G401.6 (cell line): ENCODE measurements around the gene KCNQ1OT1.

Experiments
- FAIRE-seq: peaks from 2 replicates; lab custom pipeline; 2012; peaks lifted over from hg19 to GRCh38; lab: Jason Lieb, UNC

Gene KCNQ1OT1

DNA sequence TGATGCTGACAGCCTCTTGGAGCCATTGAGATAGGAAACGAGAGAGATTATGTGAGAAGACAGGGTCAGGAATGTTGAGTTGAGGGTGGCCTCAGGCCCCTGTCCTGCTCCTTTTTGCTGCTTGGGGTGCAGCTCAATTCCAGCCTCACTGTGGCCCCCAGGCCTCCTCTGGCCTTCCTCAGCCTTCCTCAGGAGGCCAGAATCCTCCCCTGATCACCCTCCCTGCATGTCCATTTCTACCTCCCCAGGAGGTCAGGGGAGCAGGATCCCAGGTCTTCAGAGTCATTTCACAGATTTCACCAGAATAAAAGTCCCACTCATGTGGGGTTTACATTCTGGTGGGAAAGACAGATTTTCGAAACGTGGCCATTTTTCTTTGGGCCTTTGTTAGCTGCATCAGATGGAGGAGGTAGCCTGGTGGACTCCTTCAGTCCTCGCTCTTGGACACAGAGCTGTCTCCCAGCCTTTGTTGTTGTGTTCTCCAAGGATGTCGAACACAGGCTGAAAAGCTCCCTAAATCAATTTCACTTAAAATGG, 2.2 kb upstream of the KCNQ1OT1 start:
- no peak for FAIRE-seq

DNA sequence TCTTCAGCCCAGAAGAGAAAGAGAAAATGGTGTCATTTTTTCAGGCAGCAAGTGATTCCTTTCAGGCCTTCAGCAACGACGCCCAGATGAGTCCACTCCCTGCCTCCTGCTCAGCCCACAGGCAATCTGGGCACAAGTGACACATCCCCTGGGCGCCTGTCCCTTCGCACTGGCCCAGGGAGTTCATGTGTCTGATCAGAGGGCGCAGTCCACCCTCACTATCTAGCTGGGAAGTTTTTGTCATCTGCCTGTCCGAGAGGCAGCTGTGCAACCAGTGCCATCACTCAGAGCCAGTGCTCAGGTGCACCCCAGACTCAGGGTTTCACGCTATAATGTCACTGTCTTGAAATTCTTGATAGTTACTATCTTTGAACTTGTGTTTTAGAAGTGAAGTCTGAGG, 1.4 kb upstream of the KCNQ1OT1 start:
- FAIRE-seq = no peak

DNA sequence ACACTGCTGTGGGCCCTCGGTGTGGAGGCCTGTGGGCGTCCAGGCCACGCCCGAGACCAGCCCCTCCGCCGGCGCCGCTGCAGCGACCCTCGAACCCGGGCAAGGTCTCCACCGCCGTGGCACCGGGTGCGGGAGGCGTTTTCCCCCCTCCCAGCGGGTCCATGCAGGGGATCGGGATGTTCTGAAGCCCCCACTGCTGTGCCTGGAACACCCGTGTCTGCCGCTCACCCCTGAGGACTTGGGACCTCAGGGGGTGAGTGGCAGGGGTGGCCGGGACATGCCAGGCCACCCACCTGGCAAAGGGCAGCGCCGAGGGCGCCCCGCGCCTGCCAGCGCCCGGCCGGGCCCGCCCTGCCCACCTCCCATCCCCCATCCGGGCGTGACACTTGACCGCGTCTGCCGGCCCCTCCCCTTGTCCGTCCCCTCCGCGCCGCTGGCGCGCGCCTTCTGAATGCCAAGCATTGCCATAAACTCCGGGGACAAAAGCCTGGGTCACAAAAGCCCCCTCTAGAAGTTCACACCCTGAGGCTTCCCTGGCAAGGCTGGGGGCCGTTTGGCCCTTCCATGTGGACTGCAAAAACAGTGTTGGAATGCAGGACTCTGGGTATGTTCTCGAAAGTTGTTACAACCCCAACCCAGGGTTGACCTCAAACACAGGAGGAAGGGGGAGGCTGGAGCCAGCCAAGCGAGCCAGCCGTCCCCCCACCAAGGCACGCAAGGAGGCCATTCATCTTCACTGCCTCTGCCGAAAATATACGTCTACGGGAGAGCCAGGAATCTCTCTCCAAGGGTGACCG, 819 bp upstream of the KCNQ1OT1 start:
- no peak for FAIRE-seq

DNA sequence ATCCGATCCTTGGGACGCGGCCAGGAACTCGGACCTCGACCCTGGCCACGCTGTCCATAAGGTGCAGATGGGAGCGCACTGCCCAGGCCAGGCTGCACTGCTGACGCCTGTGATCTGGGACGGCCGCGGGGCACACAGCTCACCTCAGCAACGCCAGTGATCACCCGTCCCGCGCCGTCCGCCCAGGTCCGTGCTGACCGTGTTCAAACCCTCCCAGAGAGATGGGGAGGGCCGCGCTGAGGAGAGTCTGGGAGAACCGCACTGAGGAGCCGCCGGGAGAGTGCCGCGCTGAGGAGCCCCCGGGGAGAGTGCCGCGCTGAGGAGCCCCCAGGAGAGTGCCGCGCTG, 636 bp downstream of the KCNQ1OT1 start:
- FAIRE-seq = no peak

DNA sequence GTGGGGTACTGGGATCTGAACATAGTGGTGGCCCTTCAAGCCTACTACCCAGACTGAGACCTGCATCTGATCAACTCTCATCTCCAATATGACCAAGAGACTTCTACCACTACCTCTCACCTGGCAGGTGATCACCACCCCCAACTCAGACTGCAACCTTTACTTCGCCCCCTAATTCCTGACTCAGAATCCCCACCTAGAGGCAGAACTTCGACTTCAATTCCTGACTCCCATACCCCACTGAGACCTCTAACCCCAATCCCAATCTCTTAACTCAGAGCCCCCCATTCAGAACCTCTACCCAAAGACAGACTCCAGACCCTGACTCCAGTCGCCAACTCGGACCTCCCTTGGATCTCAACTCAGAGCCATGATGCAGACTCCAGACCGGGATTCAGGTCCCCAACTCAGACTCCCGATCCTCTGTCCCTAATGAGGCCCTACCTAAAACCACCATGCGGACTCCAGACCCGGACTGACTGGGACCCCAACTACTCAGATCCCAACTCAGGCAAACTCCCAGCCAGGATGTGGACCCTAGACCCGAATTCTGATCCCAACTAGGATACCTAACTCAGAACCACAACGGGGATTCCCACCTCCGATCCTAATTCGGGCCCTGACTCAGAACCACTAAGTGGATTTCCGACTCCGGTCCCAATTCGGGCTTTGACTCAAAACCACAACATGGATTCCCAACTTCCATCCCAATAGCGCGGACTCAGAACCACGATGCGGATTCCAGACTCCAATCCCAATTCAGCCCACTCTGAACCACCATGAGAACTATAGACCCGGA, 1.2 kb downstream of the KCNQ1OT1 start:
- no peak for FAIRE-seq

DNA sequence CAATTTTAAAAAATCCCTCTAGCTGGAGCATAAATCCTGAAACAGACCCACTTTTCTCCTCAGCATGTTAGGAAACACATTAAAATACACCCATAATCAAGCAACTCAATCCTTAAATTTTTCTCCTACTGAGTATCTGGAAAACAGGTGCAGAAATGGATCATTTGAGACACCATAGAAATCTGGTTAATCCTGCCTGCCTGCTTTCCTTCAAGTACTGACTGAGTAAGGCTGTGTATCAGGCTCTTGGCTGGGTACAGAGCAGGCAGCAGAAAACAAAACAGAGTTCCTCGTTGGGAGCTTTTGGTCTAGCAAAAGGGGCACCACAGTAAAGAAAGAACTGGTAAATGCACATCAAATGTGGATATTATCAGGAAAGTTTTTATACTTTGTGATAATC, 1.9 kb downstream of the KCNQ1OT1 start:
- FAIRE-seq = no peak

DNA sequence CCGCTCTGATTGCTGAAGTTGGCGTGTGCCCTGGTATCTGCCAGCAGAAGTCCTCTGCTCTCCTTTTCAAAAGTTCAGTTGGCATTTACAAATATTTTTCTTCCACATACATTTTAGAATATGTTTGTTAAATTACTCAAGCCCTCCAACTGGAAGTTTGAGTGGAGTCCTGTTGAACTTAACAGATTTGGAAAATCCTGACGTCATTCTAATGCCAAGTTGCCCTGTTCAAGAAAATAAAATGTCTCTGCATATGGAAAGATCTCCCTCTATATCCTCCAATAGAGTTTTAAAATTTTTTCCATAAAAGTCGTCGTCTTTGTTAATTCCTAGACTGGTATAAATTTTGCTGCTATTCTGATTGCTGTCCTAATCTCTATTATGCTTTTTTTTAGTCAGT, 3.3 kb downstream of the KCNQ1OT1 start:
- no peak for FAIRE-seq

DNA sequence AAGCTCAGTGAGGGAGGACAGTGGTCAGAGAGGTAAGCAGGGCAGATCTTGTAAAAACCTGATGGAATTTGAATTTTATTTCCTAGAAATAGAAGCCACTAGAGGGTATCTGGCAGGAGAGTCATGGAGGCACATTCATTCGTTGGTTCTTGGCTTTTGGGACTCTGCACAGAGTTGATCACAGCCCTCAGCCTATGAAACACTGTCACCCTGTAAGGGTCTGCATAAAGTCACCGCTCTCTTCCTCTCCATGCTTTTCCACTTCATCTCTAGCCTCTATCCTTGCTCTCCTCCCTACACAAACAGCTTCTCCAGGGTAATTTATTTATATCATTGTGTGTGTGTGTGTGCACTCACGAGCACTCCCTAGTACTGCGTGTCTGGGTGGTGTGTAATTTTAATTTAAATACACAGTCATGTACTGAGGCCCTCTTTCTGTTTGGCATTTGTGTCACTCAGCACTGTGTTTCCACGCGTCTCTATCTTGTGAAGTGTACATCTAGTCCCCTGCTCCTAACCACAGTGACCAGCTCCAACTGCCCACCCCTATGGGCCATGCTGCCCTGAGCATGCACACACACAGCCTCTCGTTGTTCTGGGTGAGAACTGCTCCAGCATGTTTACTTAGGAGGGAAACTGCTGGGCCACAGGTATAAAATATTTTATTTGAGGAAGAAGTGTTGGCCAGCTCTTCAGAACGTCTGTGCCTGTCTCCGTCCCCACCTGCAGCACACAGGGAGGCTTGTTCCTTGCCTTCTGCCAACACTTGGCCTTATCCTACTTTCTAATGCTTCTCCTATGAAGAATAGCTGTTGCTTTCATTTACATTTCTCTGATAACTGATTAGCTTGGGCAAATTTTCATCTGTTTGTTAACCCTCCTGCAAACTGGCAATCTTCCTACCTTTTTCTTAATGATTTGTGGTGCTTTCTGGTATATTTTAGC, 4.5 kb downstream of the KCNQ1OT1 start:
- FAIRE-seq = no peak

DNA sequence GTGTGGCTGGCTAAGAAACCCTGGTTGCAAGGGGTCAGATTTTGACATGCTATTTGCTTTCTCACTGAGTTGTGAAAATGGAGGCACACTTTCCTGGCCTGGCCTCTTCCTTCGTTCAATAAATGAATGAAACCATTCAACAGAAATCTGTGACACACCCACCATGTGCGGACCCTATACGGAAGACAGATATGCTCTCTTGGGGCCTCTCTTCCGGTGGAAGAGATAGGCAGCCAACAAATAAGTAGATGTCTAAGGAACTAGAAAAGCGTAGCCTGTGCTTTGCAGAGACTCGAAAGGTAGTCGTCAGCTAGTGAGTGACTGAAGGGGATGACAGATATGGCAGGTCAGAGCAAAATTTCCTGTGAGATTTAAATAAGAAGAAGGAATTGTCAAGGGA, 5.3 kb downstream of the KCNQ1OT1 start:
- no peak for FAIRE-seq

DNA sequence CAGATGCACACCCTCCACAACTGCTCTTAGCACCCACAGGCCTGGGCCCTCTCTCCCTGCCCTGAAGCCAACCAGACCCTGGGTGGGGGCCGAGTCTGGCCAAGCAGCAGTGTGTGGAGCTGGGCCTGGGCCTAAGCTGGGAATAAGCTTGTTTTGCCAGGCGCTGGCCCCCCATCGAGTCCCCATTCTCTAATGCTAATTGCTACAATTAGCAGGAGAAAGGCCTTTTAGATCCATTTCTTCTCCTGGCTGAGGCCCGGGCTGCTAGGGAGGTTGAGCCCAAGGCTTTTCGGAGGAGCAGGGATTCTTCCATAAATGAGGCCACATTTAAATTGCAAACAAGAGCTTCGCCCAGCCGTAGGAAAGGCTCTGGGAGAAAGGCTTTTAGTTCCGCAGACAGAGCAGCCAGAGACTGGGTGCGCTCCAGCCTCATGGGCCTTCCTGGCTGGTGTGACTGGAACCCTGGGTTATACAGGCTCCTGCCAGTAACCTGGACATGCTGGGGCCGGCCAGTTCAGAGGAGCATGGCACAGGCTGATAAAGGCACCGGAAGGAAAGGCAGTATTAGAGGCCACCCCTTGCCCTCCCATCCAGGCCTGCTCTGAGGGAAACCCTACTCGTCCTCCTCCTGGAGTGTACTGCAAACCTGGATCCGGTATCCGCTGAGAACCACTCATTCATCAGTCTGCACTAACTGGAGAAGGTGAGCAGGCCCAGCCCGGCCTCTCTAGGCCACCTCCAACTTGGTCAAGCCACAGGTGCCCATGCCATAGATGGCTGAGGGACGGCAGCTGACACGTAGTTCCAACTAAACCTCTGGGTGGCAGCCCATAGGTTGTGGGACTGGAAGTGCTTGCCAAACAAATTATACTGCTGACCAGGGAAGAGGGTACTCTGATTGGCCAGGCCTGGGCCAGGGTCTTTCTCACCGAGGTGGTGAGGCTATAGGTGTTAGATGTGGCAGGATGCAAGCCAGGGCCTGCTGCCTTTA, 6.2 kb downstream of the KCNQ1OT1 start:
- no peak for FAIRE-seq

DNA sequence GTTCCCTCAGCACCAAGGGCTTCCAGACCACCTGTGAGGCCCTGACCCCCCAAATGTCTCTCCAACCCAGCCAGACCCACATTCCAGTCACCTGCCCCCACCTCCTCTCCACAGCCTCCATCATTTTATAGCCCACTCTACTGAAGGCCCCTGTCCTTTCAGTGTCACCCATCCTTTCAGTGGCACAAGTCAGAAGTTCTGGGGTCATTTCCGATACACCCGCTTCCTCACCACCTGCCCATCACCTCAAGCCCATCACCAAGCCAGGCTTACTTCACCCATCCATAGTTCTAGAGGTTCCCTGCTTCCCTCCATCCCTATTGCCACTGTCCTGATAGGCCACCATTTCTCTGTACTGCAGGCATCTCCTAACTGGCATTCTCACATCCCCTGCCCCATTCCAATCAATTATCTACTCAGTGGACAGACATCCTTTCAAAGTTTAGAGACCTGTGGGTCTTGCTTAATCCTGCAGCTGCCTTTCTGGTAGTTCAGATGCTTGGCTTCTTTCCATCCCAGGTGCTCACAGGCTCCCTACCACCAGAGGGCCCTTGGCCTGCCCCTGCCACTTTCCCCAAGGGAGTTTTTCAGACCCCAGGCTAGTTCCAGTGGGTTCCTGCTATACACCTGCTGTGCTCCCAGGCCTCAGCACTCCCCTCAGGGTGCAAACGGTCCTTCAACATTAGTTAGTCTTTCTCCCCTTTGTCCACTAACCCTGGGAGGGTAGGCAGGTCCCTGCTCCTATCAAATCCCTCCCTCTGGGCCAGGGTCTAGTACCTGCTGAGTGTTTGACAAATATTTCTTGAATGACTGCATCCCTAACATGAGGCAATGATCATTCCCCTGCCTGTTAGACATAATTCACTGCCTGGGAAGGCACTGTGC, 7.6 kb downstream of the KCNQ1OT1 start:
- no peak for FAIRE-seq

DNA sequence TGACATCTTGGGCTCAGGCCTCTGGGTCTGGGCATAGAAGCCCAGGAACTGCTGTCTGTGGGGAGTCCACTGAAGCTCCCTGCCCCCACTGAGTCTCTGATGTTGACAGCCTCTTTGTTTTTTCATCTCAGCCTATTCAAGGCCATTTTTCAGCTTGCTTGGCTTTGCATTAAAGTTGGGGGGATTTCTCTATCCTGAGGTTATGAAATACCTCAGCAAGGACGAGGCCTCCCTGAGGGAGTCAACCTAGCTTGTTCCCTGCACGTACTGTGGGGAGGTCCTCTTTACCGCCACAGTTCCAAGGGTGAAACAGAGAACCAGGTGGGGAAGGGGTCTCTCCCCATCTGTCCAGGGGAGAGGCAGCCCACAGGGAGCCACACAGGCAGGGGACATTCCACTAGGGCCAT, 8.4 kb downstream of the KCNQ1OT1 start:
- FAIRE-seq = no peak

DNA sequence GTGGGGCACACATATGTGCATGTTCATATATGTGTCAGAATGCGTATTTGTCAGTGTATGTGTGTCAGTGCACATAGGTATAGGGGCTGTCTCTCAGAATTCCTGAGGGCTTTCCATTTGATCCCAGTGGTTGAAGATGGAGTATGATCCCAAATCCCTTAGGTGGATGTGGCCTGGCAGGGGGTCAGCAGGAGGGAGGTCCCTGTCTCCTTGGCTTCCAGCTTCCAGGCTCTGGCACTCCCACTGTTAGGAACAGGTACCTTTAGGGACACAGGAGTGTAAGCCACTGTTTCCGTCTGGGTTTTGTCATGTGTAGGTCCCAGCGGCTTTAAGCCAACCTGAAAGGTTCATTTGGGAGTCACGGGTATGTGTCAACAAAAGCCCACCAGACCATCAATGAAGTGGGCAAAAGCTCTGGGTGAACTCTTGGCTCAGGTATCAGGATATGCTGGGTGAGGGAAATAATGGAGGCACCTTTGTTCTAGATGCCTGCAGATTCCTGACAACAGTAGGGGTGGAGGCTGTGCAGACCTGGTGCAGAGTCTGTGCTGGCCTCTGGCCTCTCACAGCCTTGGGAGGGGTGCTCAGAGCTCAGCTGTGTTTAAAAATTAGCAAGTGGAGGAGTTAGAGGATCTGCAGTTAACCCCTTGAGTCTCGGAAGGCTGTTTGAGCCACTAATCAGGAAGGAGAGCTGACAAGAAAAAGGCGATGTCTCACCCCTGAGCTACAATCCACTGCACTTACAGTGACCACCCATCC, 9.0 kb downstream of the KCNQ1OT1 start:
- FAIRE-seq = no peak

DNA sequence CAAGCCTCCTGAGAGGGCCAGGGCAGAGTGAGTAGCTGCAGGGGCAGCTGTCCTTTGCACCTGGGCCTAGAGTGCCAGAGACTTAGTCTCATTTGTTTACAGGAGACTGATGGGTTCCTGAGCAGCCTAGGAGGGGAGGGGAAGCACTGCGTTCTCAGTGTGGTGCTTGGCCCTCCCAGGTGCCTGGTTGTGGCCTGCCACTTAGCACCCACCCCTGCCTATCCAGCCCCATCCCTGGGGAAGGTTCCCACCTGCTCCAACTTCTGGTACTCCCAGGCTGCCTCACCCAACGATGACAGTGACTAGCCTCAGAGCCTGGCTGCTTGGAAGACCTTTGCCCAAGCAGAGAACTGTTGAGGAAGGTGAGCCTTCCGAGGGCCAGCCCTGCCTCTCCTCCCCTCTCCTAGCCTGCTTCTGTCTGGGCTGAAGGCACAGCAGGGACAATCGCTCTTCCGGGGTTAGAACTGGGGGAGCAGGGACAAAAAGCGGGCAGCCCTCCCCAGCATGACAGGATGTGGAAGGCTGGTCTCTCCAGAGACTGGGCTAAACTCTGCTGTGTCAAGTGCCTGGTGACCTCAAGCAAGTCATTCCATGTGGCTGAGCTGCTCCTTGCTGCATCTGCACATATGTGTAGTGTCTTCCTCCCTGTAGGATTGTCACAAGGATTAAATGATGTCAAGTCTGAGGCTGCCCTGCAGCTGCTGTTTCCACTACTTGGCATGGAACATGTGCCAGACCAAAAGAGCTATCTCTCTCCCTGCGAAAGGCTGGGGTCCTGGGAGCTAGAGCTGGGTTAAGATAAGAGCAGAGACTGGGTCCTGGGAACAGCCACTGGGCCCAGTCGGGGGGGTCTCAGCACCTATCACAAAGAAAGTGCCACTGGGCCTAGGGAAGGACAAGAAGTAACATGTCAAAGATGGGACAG, 9.9 kb downstream of the KCNQ1OT1 start:
- no peak for FAIRE-seq

DNA sequence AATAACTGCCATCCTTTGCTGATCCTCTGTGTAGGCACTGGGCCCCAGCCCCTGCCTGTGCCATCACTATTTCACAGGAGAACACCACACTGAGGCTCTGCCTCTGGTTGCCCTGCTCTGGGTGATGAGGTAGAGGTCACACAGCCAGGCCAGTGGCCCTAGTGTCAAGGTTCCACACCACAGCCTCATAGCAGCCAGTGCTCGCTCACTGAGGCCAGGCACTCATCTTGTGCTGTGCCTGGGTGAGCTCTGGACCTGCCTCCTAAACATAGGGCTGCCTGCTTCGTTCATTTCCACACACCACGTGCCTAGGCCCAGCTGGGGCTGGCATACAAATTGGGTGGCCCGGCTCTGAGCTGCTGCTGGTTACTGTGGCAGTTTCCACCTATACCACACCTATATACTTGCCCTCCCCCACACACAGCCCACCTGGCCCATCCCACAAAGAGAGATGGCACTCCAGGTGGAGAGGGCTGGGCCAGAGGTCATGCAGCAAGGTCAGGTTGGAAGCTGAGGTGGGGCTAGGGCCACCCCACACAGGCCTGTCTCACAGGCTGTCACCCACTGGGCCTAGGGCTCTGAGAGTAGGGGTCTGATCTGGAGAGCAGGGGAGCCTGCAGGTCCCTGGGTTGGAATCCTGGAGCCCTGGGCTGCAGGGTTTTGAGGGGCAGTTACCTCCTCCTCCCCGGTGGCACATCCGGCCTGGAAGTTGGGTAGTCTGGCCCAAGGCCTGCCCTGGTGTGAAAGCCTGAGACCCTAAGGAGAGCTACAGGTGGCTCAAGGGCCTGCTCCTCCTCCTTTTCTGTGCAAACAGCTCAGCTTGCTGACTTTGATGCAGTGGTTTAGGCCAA, 11.2 kb downstream of the KCNQ1OT1 start:
- no peak for FAIRE-seq

DNA sequence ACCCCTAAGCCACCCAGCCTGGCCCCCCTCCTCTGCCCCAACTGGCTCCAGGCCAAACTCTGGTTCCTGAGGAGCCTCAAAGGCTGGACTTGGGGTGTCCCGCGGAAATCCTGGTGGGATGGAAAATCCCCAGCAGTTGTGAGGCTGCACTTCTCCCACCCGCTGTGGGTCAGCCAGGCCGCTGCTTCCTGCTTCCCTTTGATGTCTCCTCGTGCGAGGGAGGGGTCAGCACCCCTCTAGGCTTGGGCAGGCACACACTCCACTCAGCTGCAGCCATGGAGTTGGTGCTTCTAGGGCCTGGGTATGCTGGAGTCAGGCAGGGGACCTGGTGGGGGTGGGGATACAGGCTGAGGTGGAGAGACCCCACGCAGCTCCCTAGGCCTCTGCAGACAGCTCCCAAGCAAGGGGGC, 12.0 kb downstream of the KCNQ1OT1 start:
- FAIRE-seq = no peak

DNA sequence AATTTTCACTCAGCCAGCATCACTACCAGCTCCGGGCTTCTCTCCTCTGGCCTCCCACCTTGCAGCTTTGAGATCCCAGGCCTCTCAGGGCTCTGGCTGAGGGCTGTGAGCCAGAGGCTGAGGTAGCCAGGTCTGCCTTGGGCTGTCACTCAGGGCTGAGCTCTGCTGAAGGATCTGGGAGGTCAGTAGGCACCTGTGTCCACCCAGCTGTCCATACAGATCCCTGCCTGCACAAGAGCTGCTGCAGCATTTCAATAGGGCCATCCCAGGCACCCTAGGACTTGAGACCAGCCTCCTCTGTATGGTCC, 12.6 kb downstream of the KCNQ1OT1 start:
- no peak for FAIRE-seq
